Stimulated activated CD4-positive, alpha-beta T cell treated with anti-CD3 and anti-CD28 coated beads, Interleukin-4, amount 100 ng/mL, for 1 hour (primary cell): Measurements from ENCODE around the gene MSGN1.
A peak's percentile ranks its signal among the peaks of the same experiment; 100 is the strongest.
"Not testable (repeated sequence)": the region's sequence is repeated elsewhere in the genome, so short reads cannot be mapped to it uniquely, and the experiment has no call there.

Experiments
- DNase-seq: peaks from one replicate; pipeline ENCODE4 v3.0.0-alpha.2; 2020

Gene MSGN1

DNA sequence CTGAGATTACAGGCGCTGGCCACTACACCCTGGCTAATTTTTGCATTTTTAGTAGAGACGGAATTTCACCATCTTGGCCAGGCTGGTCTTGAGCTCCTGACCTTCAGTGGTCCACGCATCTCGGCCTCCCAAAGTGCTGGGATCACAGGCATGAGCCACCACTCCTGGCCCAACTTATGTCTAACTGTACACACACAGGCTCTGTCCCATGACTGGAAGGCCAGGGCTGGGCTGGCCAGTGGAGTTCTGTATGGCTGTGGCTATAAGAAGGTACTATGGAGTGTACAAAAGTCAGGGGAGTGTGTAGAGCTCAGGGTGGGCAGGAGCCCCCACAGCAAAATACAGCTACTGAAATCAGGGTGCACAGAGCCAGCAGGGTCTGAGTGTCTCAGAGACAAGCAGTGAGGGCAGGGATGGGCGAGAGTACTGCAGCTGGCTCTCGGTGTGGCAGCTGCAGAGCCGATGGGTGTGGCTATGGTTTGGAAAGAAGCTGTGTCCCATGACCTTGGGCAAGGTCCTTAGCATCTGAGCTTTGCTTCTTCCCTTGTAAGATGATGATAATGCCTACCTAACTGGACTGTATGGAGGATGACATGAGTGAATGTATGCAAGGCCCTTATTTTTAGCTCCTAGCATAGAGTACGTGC is 10.4 kb upstream of the MSGN1 start:
- no peak for DNase-seq

GRCh38 chr2:17813010-17813741 is 3.1 kb upstream of the MSGN1 start:
- DNase-seq, result no peak

GRCh38 chr2:17813742-17814473 is 2.4 kb upstream of the MSGN1 start:
- no peak for DNase-seq

DNA sequence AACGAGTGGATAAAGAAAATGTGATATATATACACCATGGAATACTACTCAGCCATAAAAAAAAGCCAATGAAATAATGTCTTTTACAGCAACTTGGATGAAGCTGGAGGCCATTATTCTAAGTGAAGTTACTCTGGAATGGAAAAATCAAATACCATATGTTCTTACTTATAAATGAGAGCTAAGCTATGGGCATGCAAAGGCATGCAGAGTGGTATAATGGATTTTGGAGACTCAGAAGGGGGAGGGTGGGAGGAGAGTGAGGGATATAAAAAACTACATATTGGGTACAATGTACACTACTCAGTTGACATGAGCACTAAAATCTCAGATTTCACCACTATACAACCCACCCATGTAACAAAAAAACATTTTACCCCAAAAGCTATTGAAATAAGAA is 1.7 kb upstream of the MSGN1 start:
- no peak for DNase-seq

DNA sequence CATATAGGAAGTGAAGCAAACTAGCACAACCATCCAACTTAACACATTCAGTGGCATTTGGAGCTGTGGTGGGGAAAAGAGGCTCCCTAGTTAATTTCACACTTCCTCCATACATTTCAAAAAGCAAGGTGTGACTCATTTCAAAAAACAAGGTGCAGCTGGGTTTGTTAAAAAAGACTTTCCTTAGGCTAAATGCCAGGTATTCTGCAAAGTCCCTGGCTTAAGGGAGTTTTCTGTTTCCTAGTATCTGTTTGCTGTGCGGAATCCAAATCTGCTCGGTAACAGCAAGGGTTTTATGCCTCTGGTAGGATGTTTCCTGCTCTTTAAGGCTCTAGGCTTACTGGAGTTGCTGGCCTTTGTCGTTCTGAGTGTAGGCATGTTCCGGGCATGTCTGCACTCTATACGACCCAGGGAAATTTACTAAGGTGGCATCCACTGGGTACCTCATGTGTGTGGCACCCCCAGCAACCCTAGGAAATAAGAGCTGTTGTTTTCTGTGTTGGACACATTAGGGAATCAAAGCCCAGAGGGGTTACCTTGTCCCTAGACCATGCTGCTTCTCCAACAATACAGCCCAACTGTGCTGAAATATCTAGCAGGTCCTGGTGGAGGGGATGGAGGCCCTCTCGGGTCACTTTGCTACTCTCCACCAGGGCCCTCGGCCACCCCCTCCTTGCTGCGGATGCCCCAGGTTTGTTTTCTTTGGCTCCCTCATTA is 634 bp upstream of the MSGN1 start:
- no peak for DNase-seq

DNA sequence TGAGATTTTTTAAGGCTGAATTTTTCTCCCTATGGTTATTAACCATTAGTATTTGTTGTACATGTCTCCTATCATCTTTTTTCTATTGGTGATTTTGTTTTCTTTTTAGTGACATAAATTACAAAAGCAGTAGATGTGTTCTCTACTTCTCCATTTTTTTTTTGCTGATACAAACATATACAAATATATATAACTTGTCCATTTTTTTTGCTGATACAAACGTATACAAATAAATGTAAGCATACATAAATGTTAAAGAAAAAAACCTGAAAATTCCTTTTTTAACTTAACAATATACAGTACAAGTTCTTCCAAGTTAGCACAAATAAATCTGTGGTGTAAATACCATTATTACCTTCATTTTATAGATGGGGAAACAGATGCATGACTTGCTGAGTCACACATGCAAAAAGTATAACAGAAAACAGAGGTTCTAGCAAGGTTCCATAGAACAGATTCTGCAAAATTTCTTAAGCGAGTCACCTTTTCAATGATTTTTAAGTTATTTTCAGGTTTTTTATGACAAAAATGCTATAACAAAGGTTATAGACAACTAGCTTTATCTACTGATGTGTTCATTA is 2.1 kb downstream of the MSGN1 start:
- no peak for DNase-seq

GRCh38 chr2:17821080-17821479 is 4.8 kb downstream of the MSGN1 start:
- DNase-seq, result no peak

- DNase-seq, result no peak
Observed at GRCh38 chr2:17821535-17822444, 5.5 kb downstream of the MSGN1 start.

- no peak for DNase-seq
Observed at GRCh38 chr2:17822445-17823117, 6.3 kb downstream of the MSGN1 start.

DNA sequence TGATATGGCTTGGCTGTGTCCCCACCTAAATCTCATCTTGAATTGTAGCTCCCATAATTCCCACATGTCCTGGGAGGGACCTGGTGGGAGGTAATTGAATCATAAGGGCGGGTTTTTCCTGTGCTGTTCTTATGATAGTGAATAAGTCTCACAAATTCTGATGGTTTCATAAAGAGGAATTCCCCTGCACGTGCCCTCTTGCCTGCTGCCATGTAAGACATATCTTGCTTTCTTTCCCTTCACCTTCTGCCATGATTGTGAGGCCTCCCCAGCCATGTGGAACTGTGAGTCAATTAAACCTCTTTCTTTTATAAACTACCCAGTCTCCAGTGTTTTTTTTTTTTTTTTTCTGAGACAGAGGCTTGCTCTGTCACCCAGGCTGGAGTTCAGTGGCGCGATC is 7.4 kb downstream of the MSGN1 start:
- DNase-seq, result not testable (repeated sequence)

DNA sequence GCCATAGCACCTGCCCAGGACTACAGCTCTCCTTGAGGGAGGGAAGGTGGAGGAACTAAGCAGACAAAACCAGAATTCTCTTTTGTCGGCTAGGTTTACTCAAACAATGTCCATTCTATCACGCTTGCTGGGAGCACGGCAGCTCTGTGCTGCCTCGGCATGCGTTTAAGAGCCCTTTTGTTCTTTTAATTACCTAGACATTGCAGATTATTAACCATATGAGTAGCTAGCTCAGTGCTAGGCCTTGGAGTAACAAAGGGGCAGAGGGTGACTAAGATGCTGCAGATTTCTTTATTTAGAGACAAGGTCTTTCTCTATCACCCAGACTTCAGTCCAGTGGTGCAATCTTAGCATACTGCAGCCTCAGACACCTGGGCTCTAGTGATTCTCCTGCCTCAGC is 11.1 kb downstream of the MSGN1 start:
- no peak for DNase-seq

DNA sequence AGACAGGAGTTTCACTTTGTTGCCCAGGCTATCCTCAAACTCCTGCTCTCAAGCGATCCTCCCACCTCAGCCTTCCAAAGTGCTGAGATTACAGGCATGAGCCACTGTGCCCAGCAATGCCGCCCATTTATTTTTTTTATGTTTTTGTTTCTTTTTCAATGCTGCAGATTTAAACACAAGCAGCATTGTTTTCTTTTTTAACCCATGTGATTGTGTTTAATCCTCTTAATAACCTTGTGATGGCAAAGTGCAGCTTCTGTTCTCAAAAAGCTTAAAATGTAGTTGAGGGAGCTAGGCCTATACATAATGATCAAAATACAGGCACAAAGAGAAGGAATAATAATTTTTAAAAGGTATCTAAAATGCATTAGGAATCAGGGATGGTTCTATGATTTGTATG is 11.5 kb downstream of the MSGN1 start:
- DNase-seq, result no peak

GRCh38 chr2:17830053-17831034 is 14.1 kb downstream of the MSGN1 start:
- peak; percentile 35 for DNase-seq

GRCh38 chr2:17835516-17835915 is 19.3 kb downstream of the MSGN1 start:
- no peak for DNase-seq

GRCh38 chr2:17839959-17840358 is 23.7 kb downstream of the MSGN1 start:
- no peak for DNase-seq

DNA sequence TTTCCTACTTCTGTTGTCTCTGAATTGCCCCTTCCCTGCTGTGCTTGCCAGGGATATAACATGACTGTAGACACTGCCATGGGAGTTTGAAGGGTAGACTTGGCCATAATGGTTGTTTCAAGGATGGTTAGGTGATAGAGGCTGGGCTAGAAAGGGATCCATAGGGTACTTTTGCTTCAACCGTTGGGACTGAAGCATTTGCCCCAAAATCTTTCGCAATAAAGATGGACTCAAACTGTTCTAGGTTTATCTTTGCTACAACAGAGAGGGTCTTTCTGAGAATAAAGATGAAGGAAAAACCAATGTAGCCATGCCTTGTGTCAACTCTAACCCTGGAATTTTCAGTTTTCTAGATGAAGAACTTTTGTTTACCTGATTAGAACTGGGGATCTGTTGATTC is 27.2 kb downstream of the MSGN1 start:
- DNase-seq, result no peak

GRCh38 chr2:17845806-17846205 is 29.5 kb downstream of the MSGN1 start:
- DNase-seq, result no peak

- DNase-seq, result no peak
Observed at GRCh38 chr2:17846676-17847075, 30.4 kb downstream of the MSGN1 start.

DNA sequence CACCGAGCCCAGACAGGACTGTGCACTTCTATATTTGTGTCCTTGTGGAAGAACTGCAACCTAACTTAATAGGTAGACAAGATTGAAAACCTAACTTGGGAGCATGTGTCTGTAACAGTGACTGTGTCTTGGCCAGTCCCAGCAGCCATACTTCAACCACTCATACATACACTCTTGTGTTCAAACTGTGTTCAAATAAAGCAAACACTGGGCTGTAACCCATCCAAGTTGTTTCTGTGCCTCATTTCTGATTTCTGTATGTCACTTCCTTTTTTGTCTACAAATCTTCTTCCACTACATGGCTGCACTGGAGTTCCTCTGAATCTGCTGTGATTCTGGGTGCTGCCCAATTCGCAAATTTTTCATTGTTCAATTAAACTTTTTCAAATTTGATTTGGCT is 31.0 kb downstream of the MSGN1 start:
- no peak for DNase-seq

DNA sequence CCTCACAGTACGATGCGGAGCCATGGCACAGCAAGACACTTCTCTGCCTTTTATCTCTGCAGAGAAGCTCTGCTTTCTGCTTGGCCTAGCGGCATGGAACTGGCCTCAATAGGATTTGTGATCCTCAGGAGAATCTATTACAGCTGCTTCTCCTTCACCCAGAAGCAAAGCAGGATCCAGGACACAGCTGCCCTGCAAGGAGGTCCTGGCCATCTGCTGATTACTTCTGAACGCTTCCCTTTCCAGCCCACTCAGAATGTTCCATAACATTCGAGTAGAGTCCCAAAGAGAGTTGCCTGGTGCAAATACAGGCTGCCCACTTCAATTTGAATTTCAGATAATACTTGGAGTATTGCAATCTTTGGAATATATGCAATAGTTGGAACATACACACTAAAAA is 33.0 kb downstream of the MSGN1 start:
- DNase-seq, result no peak
